ENCODE measurements around the gene E2F1.

Gene E2F1

GRCh38 chr20:33681728-33682353, 4.3 kb downstream of the E2F1 start:
- Histone ChIP-seq H3K79me2 (no peaks in the 10 kb centered on the region), H3K9me3 (ENCODE audit: control insufficient read depth, low read length) (no peaks in the 10 kb centered on the region), H3K27ac (no peak overlapping the region), H3K4me3 (ENCODE audit: low read depth, low read length) (no peak overlapping the region), H3K4me1 (peaks cover 5% of the 10 kb centered on the region), H3K4me2 (ENCODE audit: low read length) (no peak overlapping the region), H3K27me3 (ENCODE audit: control insufficient read depth, insufficient read depth, low read length) (no peaks in the 10 kb centered on the region), H2AFZ (no peak overlapping the region), H3K36me3 (ENCODE audit: control insufficient read depth, insufficient read depth, low read length) (no peaks in the 10 kb centered on the region), H3K9ac (no peak overlapping the region)
- no peak for TF ChIP-seq CTCF (IDR thresholded peaks at IDR 0.05)

- no peak for TF ChIP-seq CTCF (IDR thresholded peaks at IDR 0.05)
- H3K4me1 ChIP-seq = peaks cover 2% of the 10 kb centered on the region
- H3K27me3 ChIP-seq (ENCODE audit: control insufficient read depth, insufficient read depth, low read length) = no peaks in the 10 kb centered on the region
- no peak overlapping the region for H3K27ac ChIP-seq
- H3K9ac ChIP-seq = no peak overlapping the region
- no peak overlapping the region for H3K4me3 ChIP-seq (ENCODE audit: low read depth, low read length)
- no peak overlapping the region for H3K4me2 ChIP-seq (ENCODE audit: low read length)
- H2AFZ ChIP-seq = no peak overlapping the region
- H3K79me2 ChIP-seq = no peaks in the 10 kb centered on the region
- no peaks in the 10 kb centered on the region for H3K36me3 ChIP-seq (ENCODE audit: control insufficient read depth, insufficient read depth, low read length)
- H3K9me3 ChIP-seq (ENCODE audit: control insufficient read depth, low read length) = no peaks in the 10 kb centered on the region
These were observed 4.9 kb downstream of the E2F1 start for GRCh38 chr20:33681288-33681687.

DNA sequence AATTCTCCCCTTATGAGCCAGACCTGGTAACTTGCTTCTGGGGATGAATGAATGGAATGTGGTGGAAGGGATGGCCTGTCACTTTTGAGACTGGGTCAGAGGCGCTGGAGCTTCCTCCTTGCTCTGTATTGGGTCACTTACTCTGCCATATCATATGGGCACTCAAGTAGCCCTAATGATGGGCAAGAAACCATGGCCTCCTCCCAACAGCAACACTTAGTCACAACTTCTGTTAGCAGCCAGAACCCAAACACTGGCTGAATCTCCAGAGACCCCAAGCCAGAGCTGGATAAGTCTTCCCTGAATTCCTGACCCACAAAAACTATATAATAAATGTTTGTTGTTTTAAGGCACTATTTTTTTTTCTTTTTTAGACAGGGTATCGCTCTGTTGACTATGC, 5.5 kb downstream of the E2F1 start:
- H3K4me1 ChIP-seq = peaks cover 2% of the 10 kb centered on the region
- H3K36me3 ChIP-seq (ENCODE audit: control insufficient read depth, insufficient read depth, low read length) = no peaks in the 10 kb centered on the region
- H3K27me3 ChIP-seq (ENCODE audit: control insufficient read depth, insufficient read depth, low read length) = no peaks in the 10 kb centered on the region
- no peak overlapping the region for H3K4me3 ChIP-seq (ENCODE audit: low read depth, low read length)
- no peaks in the 10 kb centered on the region for H3K79me2 ChIP-seq
- TF ChIP-seq CTCF (IDR thresholded peaks at IDR 0.05) = no peak
- no peak overlapping the region for H3K4me2 ChIP-seq (ENCODE audit: low read length)
- H3K27ac ChIP-seq = no peak overlapping the region
- no peak overlapping the region for H2AFZ ChIP-seq
- no peak overlapping the region for H3K9ac ChIP-seq
- H3K9me3 ChIP-seq (ENCODE audit: control insufficient read depth, low read length) = no peaks in the 10 kb centered on the region

GRCh38 chr20:33679758-33680485, 6.3 kb downstream of the E2F1 start:
- Histone ChIP-seq H3K27ac (no peak overlapping the region), H3K27me3 (ENCODE audit: control insufficient read depth, insufficient read depth, low read length) (no peaks in the 10 kb centered on the region), H3K4me1 (no peaks in the 10 kb centered on the region), H3K9me3 (ENCODE audit: control insufficient read depth, low read length) (no peaks in the 10 kb centered on the region), H2AFZ (no peak overlapping the region), H3K4me2 (ENCODE audit: low read length) (no peak overlapping the region), H3K9ac (no peak overlapping the region), H3K4me3 (ENCODE audit: low read depth, low read length) (no peak overlapping the region), H3K79me2 (no peaks in the 10 kb centered on the region), H3K36me3 (ENCODE audit: control insufficient read depth, insufficient read depth, low read length) (no peaks in the 10 kb centered on the region)
- no peak for TF ChIP-seq CTCF (IDR thresholded peaks at IDR 0.05)
